ENCODE results near the gene CTSL.

The CTSL gene

DNA sequence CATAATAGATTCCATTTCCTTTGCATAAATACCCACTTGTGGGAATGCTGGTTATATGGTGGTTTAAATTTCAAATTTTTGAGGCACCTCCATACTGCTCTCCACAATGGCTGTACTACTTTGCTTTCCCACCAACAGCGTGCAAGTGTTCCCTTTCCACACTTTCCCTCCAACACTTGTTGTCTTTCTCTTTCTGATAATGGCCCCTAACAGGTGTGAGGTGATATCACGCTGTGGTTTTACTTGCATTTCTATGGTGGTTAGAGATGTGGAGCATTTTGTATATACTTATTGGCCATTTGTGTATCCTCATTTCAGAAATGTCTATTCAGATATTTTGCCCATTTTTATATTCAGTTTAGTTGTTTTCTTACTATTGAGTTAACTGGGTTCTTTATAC lies 34.6 kb downstream of the CTSL start:
- DNase-seq (ENCODE audit: low read depth), result no peak

DNA sequence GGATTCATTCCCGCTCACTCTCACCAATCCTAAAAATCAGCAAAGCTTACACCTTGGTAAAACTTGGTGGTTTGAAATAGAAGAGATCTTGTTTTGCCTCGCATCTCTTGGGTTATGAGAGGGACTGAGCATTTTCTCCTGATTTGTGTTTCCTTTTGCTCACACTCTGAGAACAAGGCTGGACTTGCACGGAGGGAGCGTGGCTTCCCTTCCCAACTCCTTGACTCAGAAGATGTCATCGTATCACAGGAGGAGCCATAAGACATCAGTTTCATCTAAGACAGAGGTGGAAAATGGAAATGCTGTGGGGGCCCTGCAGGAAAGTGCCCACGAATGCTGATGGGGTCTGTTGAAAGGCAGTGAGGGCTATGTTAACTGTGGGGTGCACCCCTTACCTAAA lies 37.4 kb downstream of the CTSL start:
- no peak for DNase-seq (ENCODE audit: low read depth)

DNA sequence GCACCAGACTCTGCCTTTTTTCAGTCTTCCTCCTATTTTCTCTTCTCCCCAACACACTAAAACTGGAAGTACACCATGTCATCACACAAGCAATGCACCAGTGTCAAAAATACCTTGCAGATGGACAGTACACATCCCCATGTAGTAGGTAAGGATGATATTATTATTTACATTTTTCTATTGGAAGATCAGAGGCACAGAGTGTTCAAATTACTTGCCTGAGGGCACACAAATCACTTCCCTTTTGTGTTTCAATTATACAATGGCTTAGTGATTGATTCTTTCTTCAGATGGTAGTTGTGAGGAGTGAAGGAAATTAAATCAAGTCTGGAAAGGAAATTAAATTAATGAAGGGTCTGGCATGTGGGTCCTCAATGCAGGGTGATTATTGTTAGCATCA lies 39.6 kb downstream of the CTSL start:
- DNase-seq (ENCODE audit: low read depth), result no peak

DNA sequence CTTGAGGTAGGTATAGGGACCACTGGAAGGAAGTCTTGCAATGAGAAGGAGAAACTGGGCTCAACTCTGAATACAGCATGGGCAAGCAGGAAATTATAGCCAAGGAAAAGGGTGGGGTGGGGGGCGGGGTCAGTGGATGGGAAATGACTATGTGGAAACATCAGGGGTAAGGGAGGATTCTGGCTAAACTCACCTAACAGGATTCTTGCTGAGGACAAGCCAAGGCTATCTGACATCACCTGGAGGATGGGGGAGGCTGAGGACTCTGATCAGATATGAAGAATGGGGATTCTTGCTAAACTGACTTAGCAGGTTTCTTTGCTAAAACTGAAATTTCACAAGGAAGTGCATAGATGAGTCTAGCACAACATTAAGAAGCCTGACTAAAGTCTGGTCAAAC lies 40.8 kb downstream of the CTSL start:
- no peak for DNase-seq (ENCODE audit: low read depth)

DNA sequence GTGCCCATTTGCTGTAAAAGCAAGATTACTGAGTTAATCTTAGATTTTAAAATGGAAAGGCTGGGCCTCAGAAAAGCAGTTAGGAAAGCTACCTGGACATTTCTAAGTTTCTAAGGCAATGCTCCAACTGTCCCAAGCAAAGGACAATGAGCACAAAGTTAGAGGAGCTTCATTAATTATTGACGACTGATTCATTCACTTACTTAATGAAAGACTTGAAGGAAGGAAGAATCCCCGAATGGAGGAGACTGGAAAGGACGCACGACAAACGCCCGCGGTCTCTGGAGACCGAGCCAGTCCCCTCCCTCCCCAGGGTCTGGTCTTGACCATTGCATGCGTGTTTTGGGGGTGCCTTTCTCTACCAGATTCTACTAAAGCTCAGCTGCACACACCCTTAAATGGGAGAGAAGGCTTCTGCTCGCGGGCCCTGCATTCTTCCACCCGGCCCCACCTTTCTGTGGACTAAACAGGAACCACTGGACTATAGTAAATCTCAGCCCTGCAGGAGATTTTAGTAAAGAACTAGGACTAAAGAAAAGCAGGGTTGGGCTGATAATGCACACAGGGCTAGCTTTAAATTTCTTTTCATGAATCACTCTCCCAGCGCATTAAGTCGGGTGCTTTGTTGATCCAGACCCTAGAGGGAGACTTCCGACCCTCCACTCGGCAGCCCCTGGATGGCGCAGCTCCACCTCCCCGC lies 44.8 kb downstream of the CTSL start:
- DNase-seq (ENCODE audit: low read depth), result no peak

DNA sequence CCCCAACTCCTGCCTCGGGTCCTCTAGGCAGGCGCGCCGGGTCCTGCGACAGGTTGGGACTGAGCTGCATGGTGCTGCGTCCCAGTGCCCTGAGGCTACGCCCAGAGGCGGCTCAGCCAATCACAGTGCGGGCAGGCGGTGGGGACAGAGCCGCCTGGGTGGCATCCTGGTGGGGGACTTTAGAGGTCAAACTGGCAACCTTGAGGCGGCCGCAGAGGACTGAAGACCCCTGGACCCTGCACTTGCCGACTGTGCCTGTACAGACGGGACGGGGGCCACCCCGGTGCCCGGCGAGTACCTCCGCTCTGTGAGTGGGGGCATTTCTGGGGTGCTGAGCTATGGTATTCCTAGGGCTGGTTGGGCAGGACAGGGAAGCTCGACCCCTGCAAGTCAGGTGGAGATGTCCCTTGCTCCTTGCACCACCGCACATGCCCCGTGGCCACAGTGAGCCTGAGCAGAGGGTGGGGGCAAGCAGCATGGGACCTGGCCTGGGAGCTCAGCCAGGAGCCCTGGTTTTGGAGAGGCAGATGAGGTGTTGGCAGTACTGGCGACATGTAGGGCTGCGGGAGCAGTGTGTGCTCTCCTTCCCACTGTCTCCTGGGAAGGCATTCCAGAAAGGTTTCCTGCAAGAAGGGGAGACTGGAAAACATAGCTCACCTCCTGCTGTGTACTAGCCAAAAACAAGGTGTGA lies 45.5 kb downstream of the CTSL start:
- no peak for DNase-seq (ENCODE audit: low read depth)

DNA sequence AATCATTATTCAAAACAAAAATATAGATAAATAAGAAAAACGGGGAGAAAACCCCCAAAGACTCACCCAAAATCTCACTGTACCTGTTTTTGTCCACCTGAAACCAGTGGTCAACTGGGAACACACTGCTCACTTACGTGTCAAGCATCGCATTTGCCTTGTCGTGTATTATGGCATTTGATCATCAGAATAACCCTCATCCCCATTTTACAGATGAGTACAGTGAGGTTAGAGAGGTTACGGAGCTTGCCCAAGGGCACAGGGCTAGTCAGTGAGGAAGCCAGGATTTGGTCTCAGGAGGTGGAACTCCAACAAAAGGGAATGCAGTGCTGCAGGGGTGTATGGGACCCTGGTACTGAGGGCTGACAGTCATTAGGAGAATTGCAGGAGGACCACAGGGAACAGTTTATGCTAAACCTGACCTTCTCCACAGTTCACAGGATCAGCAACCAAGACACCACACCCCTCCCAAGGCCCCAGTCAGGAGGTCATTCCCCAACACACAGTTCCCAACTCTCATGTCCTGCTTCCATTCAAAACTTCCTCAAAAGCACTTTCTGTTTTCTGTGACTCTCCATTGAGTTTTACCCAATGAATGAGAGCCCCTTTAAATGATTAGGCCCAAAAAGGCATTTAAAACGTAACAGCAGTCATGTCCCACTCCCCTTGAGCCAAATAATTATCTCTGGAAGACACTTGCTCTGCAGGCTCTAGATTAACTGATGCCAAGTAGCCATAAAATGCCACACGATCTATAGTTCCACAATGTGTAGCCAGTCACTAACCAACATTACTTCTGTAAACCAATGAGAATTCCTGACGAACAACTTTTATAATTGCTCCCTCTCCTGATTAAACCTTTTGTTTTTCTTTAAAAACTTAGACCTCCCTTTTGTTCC lies 50.8 kb downstream of the CTSL start:
- no peak for DNase-seq (ENCODE audit: low read depth)

DNA sequence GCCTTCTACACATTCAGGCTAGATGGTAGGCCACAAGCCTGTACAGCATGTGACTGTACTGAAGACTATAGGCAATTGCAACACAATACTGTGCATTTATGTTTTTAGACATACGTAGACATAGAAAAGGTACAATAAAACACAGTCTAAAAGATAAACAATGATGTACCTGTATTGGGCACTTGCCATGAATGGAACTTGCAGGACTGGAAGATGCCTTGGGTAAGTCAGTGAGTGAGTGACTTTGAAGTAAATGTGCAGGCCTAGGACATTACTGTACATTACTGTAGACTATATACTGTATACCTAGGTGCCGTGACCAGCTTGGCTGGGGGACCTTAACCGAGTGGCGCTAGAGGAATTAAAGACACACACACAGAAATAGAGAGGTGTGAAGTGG lies 53.1 kb downstream of the CTSL start:
- DNase-seq (ENCODE audit: low read depth), result no peak

All from ELR (cell line).